Small intestine (tissue), 16 donors: Measurements from ENCODE around the gene FOXE3. TPM values are rescaled to one million over a fixed set of nuclear protein-coding genes. Genes with fewer than 3 reads are reported as not detected.

ENCODE experiments used
- DNase-seq, 2 donors: peaks; one replicate each; pipeline versions ENCODE4 v3.0.0 to v3.0.0-alpha.2; 2013
- FAIRE-seq: peaks from 2 replicates; lab custom pipeline; 2012; peaks lifted over from hg19 to GRCh38; lab: Jason Lieb, UNC
- H3K27ac ChIP-seq, 3 donors: one replicate each; pipeline ENCODE4 v1.5.1; 2013; ENCODE audit warnings: low read length in 2 of 3, mild to moderate bottlenecking in 2 of 3, control low read depth in 1 of 3, inconsistent platforms in 1 of 3, low read depth in 1 of 3, moderate library complexity in 1 of 3
- H3K27me3 ChIP-seq, 3 donors: one replicate each; pipeline ENCODE4 v1.6.1; 2013; ENCODE audit warnings: low read length in 3 of 3, inconsistent platforms in 1 of 3; ENCODE audit not compliant: control insufficient read depth in 3 of 3, insufficient read depth in 3 of 3
- H3K36me3 ChIP-seq, 3 donors: one replicate each; pipeline ENCODE4 v1.6.1; 2013; ENCODE audit warnings: low read length in 3 of 3, inconsistent platforms in 1 of 3, low read depth in 1 of 3, mild to moderate bottlenecking in 1 of 3, moderate library complexity in 1 of 3; ENCODE audit not compliant: control insufficient read depth in 3 of 3, insufficient read depth in 2 of 3
- H3K4me1 ChIP-seq, 3 donors: one replicate each; pipeline ENCODE4 v1.6.1; 2013; ENCODE audit warnings: low read length in 2 of 3, inconsistent platforms in 1 of 3, low read depth in 1 of 3, mild to moderate bottlenecking in 1 of 3, moderate library complexity in 1 of 3; ENCODE audit not compliant: control insufficient read depth in 3 of 3, insufficient read depth in 2 of 3
- H3K4me3 ChIP-seq, 3 donors: one replicate each; pipeline ENCODE4 v1.5.1; 2013; ENCODE audit warnings: low read length in 3 of 3, control low read depth in 1 of 3, inconsistent platforms in 1 of 3, low read depth in 1 of 3, mild to moderate bottlenecking in 1 of 3, moderate library complexity in 1 of 3
- H3K9me3 ChIP-seq, 2 donors: one replicate each; pipeline ENCODE4 v1.6.1; 2013; ENCODE audit warnings: low read depth in 1 of 2, low read length in 1 of 2; ENCODE audit not compliant: control insufficient read depth in 2 of 2, insufficient read depth in 1 of 2
- WGBS, 3 donors: extraction: QIAGEN DNeasy Blood & Tissue Kit; methylation state at CpG; one replicate each; pipeline ENCODE4 v1.1.7; 2013; 5-methylcytosine and 5-hydroxymethylcytosine counted together
- long read RNA-seq, 10 donors: transcript quantifications; one replicate each; lab custom pipeline, GENCODE V29; 2026
- polyA plus RNA-seq, 4 donors: library from polyadenylated mRNA; stranded (reverse) in 3 of 4; unstranded in 1 of 4; fragments of 200-250 nt in 3 of 4; fragments of 120-200 nt in 1 of 4; gene quantifications; one replicate each; pipeline versions ENCODE4 v1.2.1 to v1.2.3, GENCODE V29; 2013
- donor health status: healthy with polysubstance abuse.
- donor health status: control.
- donor health status: control.
- donor health status: Bipolar disorder and iron deficiency.
- donor health status: healthy.

FOXE3 gene
- polyA plus RNA-seq: not detected
- long read RNA-seq, donor 1: 0 reads
- long read RNA-seq, donor 2: 0 reads
- long read RNA-seq, donor 3: 0 reads
- long read RNA-seq, donor 4: 0 reads
- long read RNA-seq, donor 5: 0 reads
- long read RNA-seq, donor 6, partial matches to known transcripts: 0 of 1 reads
- long read RNA-seq, donor 6, other reads (novel, unspliced or antisense): 0 of 1 reads
- long read RNA-seq, donor 7: 0 reads
- long read RNA-seq, donor 8: 0 reads
- long read RNA-seq, donor 9: 0 reads
- long read RNA-seq, donor 10: 0 reads

DNA sequence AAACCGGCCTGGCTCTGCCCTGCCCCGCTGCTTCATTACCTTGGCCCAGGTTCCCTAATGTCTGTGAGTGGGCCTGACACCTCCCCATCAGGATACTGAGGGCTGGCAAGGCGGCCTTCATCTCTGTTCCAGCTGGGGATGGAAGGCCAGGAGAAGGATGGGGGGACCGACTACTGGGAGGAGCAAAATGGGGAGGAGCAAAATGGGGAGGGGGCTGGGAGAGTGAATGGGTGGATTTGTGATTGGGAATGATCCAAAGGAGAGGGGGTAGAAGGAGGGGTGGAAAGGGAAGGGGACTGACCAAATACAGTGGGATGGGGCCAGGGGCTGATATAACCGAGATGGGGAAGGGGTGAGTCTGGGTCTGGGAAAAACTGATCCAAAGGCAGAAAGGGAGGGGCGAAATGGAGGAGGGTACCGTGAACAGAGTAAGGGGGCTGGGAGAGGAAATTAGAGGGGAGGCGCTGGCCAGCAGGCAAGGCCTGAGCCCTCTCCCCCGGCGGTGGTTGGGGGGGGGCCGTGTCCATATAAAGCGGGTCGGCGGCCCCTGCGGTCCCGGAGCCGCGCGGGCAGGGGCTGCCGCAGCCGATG is at the start of gene FOXE3:
TSS of gene FOXE3 (plus strand) at position 558 of the 591 bp plus-strand sequence. CDS start at position 589, 31 bp downstream.
- no peak within 1 kb of the TSS for H3K27ac ChIP-seq
- H3K9me3 ChIP-seq: no peaks in the 10 kb centered on the region
- FAIRE-seq (no peak), DNase-seq (no peak)
- peak within 1 kb of the TSS in 1 of 3 donors; percentile 29 for H3K4me3 ChIP-seq
- H3K4me1 ChIP-seq: no peaks in the 10 kb centered on the region
- H3K27me3 ChIP-seq: peaks cover 11 to 52% (median 15%) of the 10 kb centered on the region in 3 donors
- H3K36me3 ChIP-seq: no peaks in the 10 kb centered on the region
- WGBS, 3 donors: 28 to 43% (median 32%) methylated on average over 17 to 21 of the region's 21 CpGs

DNA sequence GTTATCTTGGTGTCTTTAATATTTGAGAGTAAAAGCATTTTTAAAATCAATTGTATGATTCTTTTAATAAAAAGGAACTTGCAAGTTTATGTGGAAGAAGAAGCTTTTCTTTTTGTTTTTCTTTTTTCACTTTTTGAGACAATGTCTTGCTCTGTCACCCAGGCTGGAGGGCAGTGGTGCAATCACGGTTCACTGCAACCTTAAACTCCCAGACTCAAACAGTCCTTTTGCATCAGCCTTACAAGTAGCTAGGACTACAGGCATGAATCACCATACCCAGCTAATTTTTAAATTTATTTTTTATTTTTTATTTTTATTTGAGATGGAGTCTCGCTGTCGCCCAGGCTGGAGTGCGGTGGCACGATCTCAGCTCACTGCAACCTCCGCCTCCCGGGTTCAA is 48.4 kb upstream of the FOXE3 start:
- Histone ChIP-seq H3K9me3 (no peaks in the 10 kb centered on the region), H3K27ac (no peak overlapping the region), H3K4me1 (no peaks in the 10 kb centered on the region), H3K27me3 (no peaks in the 10 kb centered on the region), H3K36me3 (peaks cover 4 to 33% (median 11%) of the 10 kb centered on the region in 3 donors), H3K4me3 (no peak overlapping the region)
- 88 to 96% (median 90%) methylated on average over 7 of the region's 7 CpGs for WGBS, 3 donors
- no peak for FAIRE-seq
- no peak for DNase-seq

DNA sequence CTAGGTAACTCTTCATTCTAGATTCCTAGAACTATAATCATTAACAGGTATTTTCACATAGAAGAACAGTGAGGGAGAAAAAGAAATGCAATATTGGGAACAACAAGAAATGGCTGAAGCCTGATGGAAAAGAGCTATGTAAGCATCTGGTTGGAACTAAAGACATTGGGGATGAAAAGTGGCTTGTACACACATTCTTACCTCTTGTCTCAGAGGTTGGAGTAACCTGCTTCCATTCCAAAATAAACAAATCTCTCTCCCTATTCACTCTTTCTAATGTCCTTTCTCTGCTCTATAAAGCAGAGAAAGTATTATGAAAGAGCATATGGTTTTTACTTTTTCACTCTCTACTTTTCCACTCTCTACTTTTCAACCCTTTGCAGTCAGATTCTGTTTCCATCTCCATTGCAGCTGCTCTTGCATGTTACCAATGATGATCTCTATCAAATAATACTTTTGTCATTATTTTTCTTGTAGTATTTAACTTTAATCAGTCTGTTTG is 45.0 kb upstream of the FOXE3 start:
- DNase-seq (no peak), FAIRE-seq (no peak)
- H3K9me3 ChIP-seq: no peaks in the 10 kb centered on the region
- no peaks in the 10 kb centered on the region for H3K27me3 ChIP-seq
- peaks cover 6 to 33% (median 16%) of the 10 kb centered on the region in 3 donors for H3K36me3 ChIP-seq
- H3K27ac ChIP-seq: no peak overlapping the region
- no peak overlapping the region for H3K4me3 ChIP-seq
- no peaks in the 10 kb centered on the region for H3K4me1 ChIP-seq

DNA sequence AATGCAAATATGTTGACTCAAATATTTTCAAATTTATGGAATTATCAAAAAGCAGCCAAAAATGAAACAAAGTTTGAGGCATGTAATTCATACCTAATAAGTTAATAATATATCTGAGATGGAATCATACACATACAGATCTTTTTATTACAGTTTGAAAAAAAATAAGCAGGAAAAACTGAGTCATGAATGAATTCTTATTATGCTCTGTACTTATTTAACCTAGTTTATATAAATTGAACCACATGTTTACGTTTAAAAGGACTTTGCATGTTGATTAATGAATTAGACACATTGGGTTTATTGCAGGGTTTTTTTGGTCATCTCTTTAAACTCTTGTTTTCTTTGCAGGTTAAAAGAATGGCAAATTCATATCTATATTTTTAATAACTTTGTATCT is 41.6 kb upstream of the FOXE3 start:
- Histone ChIP-seq H3K27ac (no peak overlapping the region), H3K9me3 (no peaks in the 10 kb centered on the region), H3K27me3 (no peaks in the 10 kb centered on the region), H3K36me3 (peaks cover 4 to 26% (median 7%) of the 10 kb centered on the region in 3 donors), H3K4me1 (no peaks in the 10 kb centered on the region), H3K4me3 (no peak overlapping the region)
- no peak for FAIRE-seq
- no peak for DNase-seq
- WGBS, 3 donors: 59 to 77% (median 77%) methylated on average over 1 of the region's 1 CpG

DNA sequence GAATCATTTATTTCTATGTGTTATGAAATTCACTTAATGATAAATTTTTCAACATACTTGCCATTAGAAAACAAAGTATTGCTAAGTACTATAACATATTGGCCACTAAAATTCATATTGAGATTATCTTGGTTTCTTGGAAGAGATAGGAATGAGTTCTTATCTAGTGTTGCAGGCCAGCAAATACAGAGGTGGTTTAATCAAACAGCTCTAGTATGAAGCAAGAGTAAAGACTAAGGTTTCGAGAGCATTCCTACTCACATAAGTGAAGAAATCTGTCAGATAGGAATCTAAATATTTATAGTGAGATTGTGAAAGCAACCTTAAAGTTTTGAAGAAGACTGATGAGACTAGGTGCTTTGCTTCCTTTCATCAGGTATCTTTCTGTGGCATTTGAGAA is 37.9 kb upstream of the FOXE3 start:
- peak; percentile 86 for FAIRE-seq
- Histone ChIP-seq H3K36me3 (peaks cover 6 to 10% (median 9%) of the 10 kb centered on the region in 3 donors), H3K9me3 (no peaks in the 10 kb centered on the region), H3K4me3 (no peak overlapping the region), H3K4me1 (no peaks in the 10 kb centered on the region), H3K27ac (no peak overlapping the region), H3K27me3 (no peaks in the 10 kb centered on the region)
- DNase-seq: no peak
- WGBS, 3 donors: 85 to 94% (median 85%) methylated on average over 1 of the region's 1 CpG

DNA sequence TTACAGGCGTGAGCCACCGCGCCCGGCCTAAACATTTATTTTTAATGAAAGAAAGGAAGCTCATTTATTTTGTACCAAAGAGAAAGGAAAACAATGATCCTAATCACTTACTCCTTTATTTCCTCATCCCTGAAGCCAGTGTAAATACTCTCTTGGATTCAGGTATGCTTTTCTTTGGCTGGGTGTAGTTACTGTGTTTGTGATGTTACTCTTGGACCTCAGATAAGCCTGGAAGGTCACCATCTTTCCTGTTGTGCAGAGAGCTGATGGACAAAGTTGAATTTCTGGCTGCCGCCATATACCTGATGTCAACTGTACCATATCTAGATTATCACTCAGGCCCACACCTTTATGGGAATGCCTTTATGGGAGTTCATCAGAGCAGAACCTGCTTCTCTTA is 35.4 kb upstream of the FOXE3 start:
- DNase-seq: no peak
- Histone ChIP-seq H3K27ac (no peak overlapping the region), H3K36me3 (peaks cover 0 to 4% (median 4%) of the 10 kb centered on the region in 3 donors), H3K9me3 (no peaks in the 10 kb centered on the region), H3K4me1 (no peaks in the 10 kb centered on the region), H3K4me3 (no peak overlapping the region), H3K27me3 (no peaks in the 10 kb centered on the region)
- FAIRE-seq: no peak
- 91 to 96% (median 95%) methylated on average over 5 of the region's 5 CpGs for WGBS, 3 donors

DNA sequence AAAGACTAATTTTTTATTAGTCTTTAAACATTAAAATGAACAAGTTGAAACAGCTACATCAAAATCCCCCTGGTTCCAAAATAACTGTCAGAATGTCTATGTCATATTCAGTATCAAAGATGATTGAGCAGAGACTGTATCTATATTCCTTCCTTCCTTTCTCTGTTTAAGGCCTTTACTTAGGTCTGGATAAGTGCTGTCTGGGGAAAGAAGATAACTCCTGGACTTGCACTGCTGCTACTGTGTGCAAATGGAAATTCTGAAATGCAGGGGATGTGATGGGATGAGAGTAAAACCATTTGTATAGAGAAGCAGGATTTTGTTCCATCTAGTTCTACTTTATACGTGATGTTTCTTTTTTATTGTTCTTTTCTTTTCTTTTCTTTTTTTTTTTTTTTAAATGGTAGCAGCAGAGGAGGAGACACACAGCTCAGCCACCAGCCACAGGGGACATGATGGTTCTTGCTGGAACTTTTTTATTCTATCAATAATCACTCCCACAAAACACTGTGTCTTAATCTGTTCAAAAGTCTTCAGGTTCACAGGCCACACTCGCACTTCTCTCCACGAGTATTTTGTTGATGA is 33.6 kb upstream of the FOXE3 start:
- H3K27me3 ChIP-seq: no peaks in the 10 kb centered on the region
- WGBS, 3 donors: 87 to 90% (median 88%) methylated on average over 3 of the region's 3 CpGs
- FAIRE-seq (no peak), DNase-seq (no peak)
- no peaks in the 10 kb centered on the region for H3K9me3 ChIP-seq
- H3K27ac ChIP-seq: no peak overlapping the region
- H3K4me1 ChIP-seq: no peaks in the 10 kb centered on the region
- no peak overlapping the region for H3K4me3 ChIP-seq
- peaks cover 0 to 4% (median 4%) of the 10 kb centered on the region in 3 donors for H3K36me3 ChIP-seq

DNA sequence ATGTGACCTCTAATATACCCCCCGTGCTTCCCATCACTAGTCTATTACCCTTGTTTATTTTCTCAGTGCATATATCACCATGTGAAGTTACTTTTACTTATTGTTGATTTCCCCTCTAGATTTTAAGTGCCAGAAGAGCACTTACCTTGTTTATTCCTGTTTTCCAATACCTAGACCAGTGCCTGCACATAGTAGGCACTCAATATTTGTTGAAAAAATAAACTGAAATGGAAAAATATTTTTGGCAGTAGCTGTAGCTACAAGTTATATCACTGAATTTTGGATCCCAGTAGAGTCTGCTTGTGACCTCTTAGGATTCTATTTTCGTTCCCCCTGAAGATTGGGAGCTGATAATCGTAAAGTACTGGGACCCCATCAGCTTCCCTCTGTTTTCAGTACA is 32.0 kb upstream of the FOXE3 start:
- 94 to 96% (median 94%) methylated on average over 3 of the region's 3 CpGs for WGBS, 3 donors
- H3K4me3 ChIP-seq: no peak overlapping the region
- peaks cover 0 to 3% (median 0%) of the 10 kb centered on the region in 3 donors for H3K4me1 ChIP-seq
- H3K9me3 ChIP-seq: no peaks in the 10 kb centered on the region
- DNase-seq (no peak), FAIRE-seq (no peak)
- no peaks in the 10 kb centered on the region for H3K27me3 ChIP-seq
- H3K27ac ChIP-seq: no peak overlapping the region
- peaks cover 0 to 4% (median 4%) of the 10 kb centered on the region in 3 donors for H3K36me3 ChIP-seq
